ENCODE data around the gene IGSF21. TPM values are rescaled to one million over a fixed set of nuclear protein-coding genes. Genes with fewer than 3 reads are reported as not detected.

IGSF21 gene
- polyA plus RNA-seq, 1 experiment, result not detected

- DNase-seq (ENCODE audit: low read depth, low spot score), result peak; percentile 18
- POLR2A ChIA-PET, result no interaction called here
- CTCF ChIA-PET, result interaction anchor here (0.5 to 2.9 kb wide), 27 partner anchors 9 to 1072 kb away, joined by 3 to 35 read pairs (median 3); no protein-coding TSS in a partner anchor
- Histone ChIP-seq H3K4me3 (ENCODE audit: low read depth, low read length) (no peak overlapping the region), H3K27me3 (ENCODE audit: control insufficient read depth, insufficient read depth, low read length) (peaks cover 5% of the 10 kb centered on the region), H3K9me3 (ENCODE audit: control insufficient read depth, insufficient read depth, low read length) (no peaks in the 10 kb centered on the region), H3K27ac (ENCODE audit: low read depth, low read length) (no peak overlapping the region)
- TF ChIP-seq CTCF (IDR thresholded peaks at IDR 0.05; ENCODE audit: low read depth, low read length), result peak; percentile 80
Measured at GRCh38 chr1:18100491-18101063, 7.0 kb upstream of the IGSF21 start.

- no peak for TF ChIP-seq CTCF (IDR thresholded peaks at IDR 0.05; ENCODE audit: low read depth, low read length)
- CTCF ChIA-PET, result interaction anchor here (0.6 to 2.9 kb wide), 6 partner anchors 10 to 452 kb away, joined by 5 to 35 read pairs (median 10); no protein-coding TSS in a partner anchor
- no peak overlapping the region for H3K4me3 ChIP-seq (ENCODE audit: low read depth, low read length)
- DNase-seq (ENCODE audit: low read depth, low spot score), result no peak
- POLR2A ChIA-PET, result no interaction called here
- H3K27me3 ChIP-seq (ENCODE audit: control insufficient read depth, insufficient read depth, low read length), result peaks cover 11% of the 10 kb centered on the region
- no peaks in the 10 kb centered on the region for H3K9me3 ChIP-seq (ENCODE audit: control insufficient read depth, insufficient read depth, low read length)
- no peak overlapping the region for H3K27ac ChIP-seq (ENCODE audit: low read depth, low read length)
Measured at GRCh38 chr1:18101508-18101907, 6.1 kb upstream of the IGSF21 start.

GRCh38 chr1:18103788-18104421 is 3.7 kb upstream of the IGSF21 start:
- Histone ChIP-seq H3K9me3 (ENCODE audit: control insufficient read depth, insufficient read depth, low read length) (no peaks in the 10 kb centered on the region), H3K27ac (ENCODE audit: low read depth, low read length) (no peak overlapping the region), H3K4me3 (ENCODE audit: low read depth, low read length) (no peak overlapping the region), H3K27me3 (ENCODE audit: control insufficient read depth, insufficient read depth, low read length) (peaks cover 28% of the 10 kb centered on the region)
- POLR2A ChIA-PET, result no interaction called here
- no peak for DNase-seq (ENCODE audit: low read depth, low spot score)
- CTCF ChIA-PET, result no interaction called here
- no peak for TF ChIP-seq CTCF (IDR thresholded peaks at IDR 0.05; ENCODE audit: low read depth, low read length)

DNA sequence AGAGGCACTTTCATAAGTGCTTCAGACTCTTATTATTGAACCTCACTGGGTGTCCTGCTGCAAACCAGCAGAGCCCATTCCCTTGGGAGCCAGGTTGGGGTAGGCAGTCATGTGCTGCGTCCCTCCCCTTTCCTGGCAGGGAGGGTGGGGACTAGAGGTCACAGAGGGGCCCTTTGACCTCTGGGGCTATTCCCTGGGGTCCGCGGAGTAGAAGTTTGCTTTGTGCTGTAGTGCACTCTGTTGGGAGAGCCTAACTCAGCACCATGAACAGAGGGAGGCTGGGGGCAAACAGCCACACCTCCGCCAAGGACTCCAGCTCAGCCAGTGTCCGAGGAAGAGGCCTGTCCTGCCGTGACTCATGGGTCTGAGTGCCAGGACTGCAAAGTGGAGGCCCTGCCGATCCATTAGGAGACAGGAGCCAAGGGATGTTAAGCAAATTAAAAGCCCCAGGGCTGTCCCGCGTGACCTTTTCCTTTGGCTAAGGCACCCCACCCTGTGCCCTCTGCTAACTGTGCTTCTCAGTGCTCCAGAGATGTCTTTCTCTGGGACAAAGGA is 3.0 kb upstream of the IGSF21 start:
- peaks cover 35% of the 10 kb centered on the region for H3K27me3 ChIP-seq (ENCODE audit: control insufficient read depth, insufficient read depth, low read length)
- POLR2A ChIA-PET, result no interaction called here
- CTCF ChIA-PET, result no interaction called here
- no peaks in the 10 kb centered on the region; the same call in 1 of the 2 replicates for H3K9me3 ChIP-seq (ENCODE audit: control insufficient read depth, insufficient read depth, low read length)
- DNase-seq (ENCODE audit: low read depth, low spot score), result no peak
- H3K27ac ChIP-seq (ENCODE audit: low read depth, low read length), result no peak overlapping the region
- no peak overlapping the region for H3K4me3 ChIP-seq (ENCODE audit: low read depth, low read length)
- no peak for TF ChIP-seq CTCF (IDR thresholded peaks at IDR 0.05; ENCODE audit: low read depth, low read length)

DNA sequence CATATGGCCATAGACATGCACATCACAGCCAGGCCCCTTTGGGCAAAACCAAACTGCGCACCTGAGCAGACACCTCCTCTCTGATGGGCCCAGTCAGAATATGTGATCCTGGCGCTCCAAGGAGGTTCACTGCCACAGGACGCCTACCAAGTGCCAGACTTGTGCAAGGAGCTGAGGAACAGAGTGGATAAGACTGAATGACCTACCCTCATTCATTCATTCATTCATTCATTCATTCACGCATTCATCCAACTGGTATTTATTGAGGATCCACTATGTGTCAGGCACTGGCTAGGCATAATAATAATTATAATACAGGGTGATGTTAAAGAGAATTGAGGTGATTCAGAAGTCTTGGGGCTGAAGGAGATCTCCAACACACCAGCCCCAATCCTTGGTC is 2.4 kb upstream of the IGSF21 start:
- Histone ChIP-seq H3K4me3 (ENCODE audit: low read depth, low read length) (no peak overlapping the region), H3K27me3 (ENCODE audit: control insufficient read depth, insufficient read depth, low read length) (peaks cover 40% of the 10 kb centered on the region), H3K9me3 (ENCODE audit: control insufficient read depth, insufficient read depth, low read length) (peaks cover 5% of the 10 kb centered on the region; the same call in 1 of the 2 replicates), H3K27ac (ENCODE audit: low read depth, low read length) (no peak overlapping the region)
- no peak for DNase-seq (ENCODE audit: low read depth, low spot score)
- ChIA-PET CTCF (no interaction called here), POLR2A (no interaction called here)
- TF ChIP-seq CTCF (IDR thresholded peaks at IDR 0.05; ENCODE audit: low read depth, low read length), result no peak
